A549 (cell line): ENCODE measurements around the gene FCMR.

ENCODE experiments used
- BCL3 ChIP-seq: fragments of >200 bp; sonication (Bioruptor Twin); formaldehyde crosslinking; IDR thresholded peaks from 3 replicates; pipeline ENCODE4 v1.6.1; 2016
- EP300 ChIP-seq, 2 experiments: fragments of >200 bp; sonication (Bioruptor Twin); formaldehyde crosslinking; IDR thresholded peaks; 2 replicates in 1 of 2; 3 replicates in 1 of 2; pipeline ENCODE4 v1.6.1; 2016 to 2017
- HDAC2 ChIP-seq: fragments of 200-600 bp; sonication (generic); IDR thresholded peaks from 2 replicates; pipeline ENCODE4 v1.6.1; 2016
- RAD21 ChIP-seq, 2 experiments: fragments of >200 bp in 1 of 2; sonication (Bioruptor Twin) in 1 of 2; formaldehyde crosslinking in 1 of 2; IDR thresholded peaks in 1 of 2; conservative IDR thresholded peaks in 1 of 2; 2 replicates in 1 of 2; 3 replicates in 1 of 2; pipeline ENCODE4 v1.6.1; 2012 to 2018; ENCODE audit warnings: inconsistent platforms in 1 of 2
- RARB ChIP-seq: fragments of 250-450 bp; sonication (Bioruptor Pico); IDR thresholded peaks from 2 replicates; pipeline ENCODE4 v1.8.0; 2021; ENCODE audit warnings: mild to moderate bottlenecking, moderate library complexity
- TF ChIP-seq, protein P1 (sequence below): fragments of >200 bp; sonication (Bioruptor Twin); formaldehyde crosslinking; IDR thresholded peaks from 3 replicates; pipeline ENCODE4 v1.5.1; 2016
- TF ChIP-seq, protein P2 (sequence below): fragments of 250-450 bp; sonication (Bioruptor Pico); IDR thresholded peaks from 2 replicates; pipeline ENCODE4 v1.5.0; 2021; ENCODE audit warnings: mild to moderate bottlenecking, moderate library complexity, borderline replicate concordance

GRCh38 chr1:206965781-206966180 is 44.0 kb upstream of the FCMR start:
- TF ChIP-seq, protein P1, sequence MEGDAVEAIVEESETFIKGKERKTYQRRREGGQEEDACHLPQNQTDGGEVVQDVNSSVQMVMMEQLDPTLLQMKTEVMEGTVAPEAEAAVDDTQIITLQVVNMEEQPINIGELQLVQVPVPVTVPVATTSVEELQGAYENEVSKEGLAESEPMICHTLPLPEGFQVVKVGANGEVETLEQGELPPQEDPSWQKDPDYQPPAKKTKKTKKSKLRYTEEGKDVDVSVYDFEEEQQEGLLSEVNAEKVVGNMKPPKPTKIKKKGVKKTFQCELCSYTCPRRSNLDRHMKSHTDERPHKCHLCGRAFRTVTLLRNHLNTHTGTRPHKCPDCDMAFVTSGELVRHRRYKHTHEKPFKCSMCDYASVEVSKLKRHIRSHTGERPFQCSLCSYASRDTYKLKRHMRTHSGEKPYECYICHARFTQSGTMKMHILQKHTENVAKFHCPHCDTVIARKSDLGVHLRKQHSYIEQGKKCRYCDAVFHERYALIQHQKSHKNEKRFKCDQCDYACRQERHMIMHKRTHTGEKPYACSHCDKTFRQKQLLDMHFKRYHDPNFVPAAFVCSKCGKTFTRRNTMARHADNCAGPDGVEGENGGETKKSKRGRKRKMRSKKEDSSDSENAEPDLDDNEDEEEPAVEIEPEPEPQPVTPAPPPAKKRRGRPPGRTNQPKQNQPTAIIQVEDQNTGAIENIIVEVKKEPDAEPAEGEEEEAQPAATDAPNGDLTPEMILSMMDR = no peak
- TF ChIP-seq BCL3 (no peak), RARB (CRISPR knock-in tag) (no peak), HDAC2 (no peak), RAD21 (conservative IDR thresholded peaks at IDR 0.05 in 1 of 2, IDR thresholded peaks at IDR 0.05 in 1 of 2) (no peak), EP300 (IDR thresholded peaks at IDR 0.05) (no peak)
- TF ChIP-seq, protein P2, sequence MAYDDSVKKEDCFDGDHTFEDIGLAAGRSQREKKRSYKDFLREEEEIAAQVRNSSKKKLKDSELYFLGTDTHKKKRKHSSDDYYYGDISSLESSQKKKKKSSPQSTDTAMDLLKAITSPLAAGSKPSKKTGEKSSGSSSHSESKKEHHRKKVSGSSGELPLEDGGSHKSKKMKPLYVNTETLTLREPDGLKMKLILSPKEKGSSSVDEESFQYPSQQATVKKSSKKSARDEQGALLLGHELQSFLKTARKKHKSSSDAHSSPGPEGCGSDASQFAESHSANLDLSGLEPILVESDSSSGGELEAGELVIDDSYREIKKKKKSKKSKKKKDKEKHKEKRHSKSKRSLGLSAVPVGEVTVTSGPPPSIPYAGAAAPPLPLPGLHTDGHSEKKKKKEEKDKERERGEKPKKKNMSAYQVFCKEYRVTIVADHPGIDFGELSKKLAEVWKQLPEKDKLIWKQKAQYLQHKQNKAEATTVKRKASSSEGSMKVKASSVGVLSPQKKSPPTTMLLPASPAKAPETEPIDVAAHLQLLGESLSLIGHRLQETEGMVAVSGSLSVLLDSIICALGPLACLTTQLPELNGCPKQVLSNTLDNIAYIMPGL (CRISPR knock-in tag) = no peak
